HepG2 (cell line): ENCODE measurements around the gene CPA5. TPM values are rescaled to one million over a fixed set of nuclear protein-coding genes. Genes with fewer than 3 reads are reported as not detected.

ENCODE experiments used
- ATAC-seq: fragments of 200-7000 bp; cut with Tn5 transposase; 3 replicates; pipeline ENCODE4 v1.9.1; 2020; ENCODE audit warnings: mild to moderate bottlenecking, moderate library complexity
- BruUV-seq: library from RNA; stranded (reverse); fragments of 400-500 nt; replicated peaks from 2 replicates; lab custom pipeline; 2021; lab: Mats Ljungman, UMichigan
- CTCF ChIA-PET: fragments of 300-600 bp; formaldehyde crosslinking; extraction: SDS; loops from one replicate; lab custom pipeline; 2021; ENCODE audit warnings: low total read pairs, inconsistent platforms, low intra/inter-chr PET ratio; lab: Yijun Ruan, JAX
- POLR2A ChIA-PET: fragments of 350-600 bp; sonication (Branson Sonifier 250); formaldehyde crosslinking; loops from one replicate; lab custom pipeline; 2020; ENCODE audit warnings: antibody characterized with exemption, inconsistent platforms; lab: Yijun Ruan, JAX
- DNase-seq: peaks from one replicate; pipeline ENCODE4 v3.0.0-alpha.2; 2015; ENCODE audit warnings: low spot score
- FAIRE-seq: peaks from 3 replicates; lab custom pipeline; 2011; peaks lifted over from hg19 to GRCh38; lab: Jason Lieb, UNC
- H2AFZ ChIP-seq: one replicate; pipeline ENCODE4 v1.6.1; 2011; ENCODE audit warnings: low read length, inconsistent platforms
- H3K27ac ChIP-seq: fragments of 300-600 bp; 3 replicates; pipeline ENCODE4 v1.8.0; 2011; ENCODE audit warnings: mixed run types, mild to moderate bottlenecking, mixed read lengths, low read length, inconsistent platforms; ENCODE audit not compliant: insufficient read depth; ENCODE audit errors: extremely low read length
- H3K27me3 ChIP-seq, 2 experiments: fragments of 200-600 bp in 1 of 2; 2 replicates in 1 of 2; 3 replicates in 1 of 2; pipeline versions ENCODE4 v1.6.0 to v1.8.0; 2011; ENCODE audit warnings: low read length in 2 of 2, mild to moderate bottlenecking in 2 of 2, moderate library complexity in 2 of 2, inconsistent platforms in 1 of 2; ENCODE audit not compliant: insufficient read depth in 2 of 2, control insufficient read depth in 1 of 2
- H3K36me3 ChIP-seq, 2 experiments: fragments of 200-600 bp in 1 of 2; replicated peaks in 1 of 2; 2 replicates in 1 of 2; 3 replicates in 1 of 2; pipeline versions ENCODE4 v1.5.1 to v1.8.0; 2011; ENCODE audit warnings: low read length in 2 of 2, inconsistent platforms in 1 of 2; ENCODE audit not compliant: insufficient read depth in 2 of 2, control insufficient read depth in 1 of 2
- H3K4me1 ChIP-seq: 2 replicates; pipeline ENCODE4 v1.5.1; 2012; ENCODE audit warnings: low read length, inconsistent platforms; ENCODE audit not compliant: insufficient read depth
- H3K4me2 ChIP-seq: 2 replicates; pipeline ENCODE4 v1.6.0; 2011; ENCODE audit warnings: low read depth, low read length, inconsistent platforms
- H3K4me3 ChIP-seq, 3 experiments: fragments of 200-600 bp in 1 of 3; sonication (generic), shearing (Covaris generic) in 1 of 3; replicated peaks in 1 of 3; 2 replicates each; pipeline ENCODE4 v1.5.1; 2011 to 2016; ENCODE audit warnings: low read length in 3 of 3, inconsistent platforms in 2 of 3, low read depth in 2 of 3, mild to moderate bottlenecking in 2 of 3, control low read depth in 1 of 3, mixed read lengths in 1 of 3; ENCODE audit not compliant: insufficient read depth in 1 of 3
- H3K79me2 ChIP-seq: one replicate; pipeline ENCODE4 v1.6.1; 2011; ENCODE audit warnings: low read length, inconsistent platforms; ENCODE audit not compliant: insufficient read depth
- H3K9ac ChIP-seq: 2 replicates; pipeline ENCODE4 v1.6.0; 2011; ENCODE audit warnings: mild to moderate bottlenecking, low read depth, low read length, inconsistent platforms; ENCODE audit not compliant: insufficient read depth
- H3K9me3 ChIP-seq: 2 replicates; pipeline ENCODE4 v1.5.1; 2012; ENCODE audit warnings: mild to moderate bottlenecking, low read length
- H4K20me1 ChIP-seq: 2 replicates; pipeline ENCODE4 v1.6.0; 2011; ENCODE audit warnings: inconsistent platforms, mild to moderate bottlenecking, low read length, moderate library complexity; ENCODE audit not compliant: insufficient read depth
- ARID2 ChIP-seq: sonication (generic); formaldehyde crosslinking; IDR thresholded peaks from 2 replicates; pipeline ENCODE4 v1.8.1; 2022; ENCODE audit warnings: mild to moderate bottlenecking, missing genetic modification reagents, borderline replicate concordance
- GABPA ChIP-seq, 2 experiments: IDR thresholded peaks; 2 replicates each; pipeline ENCODE4 v1.6.1; 2011 to 2016; ENCODE audit warnings: low read depth in 2 of 2, low read length in 1 of 2, missing biosample characterization in 1 of 2, missing genetic modification characterization in 1 of 2
- NFKB2 ChIP-seq: sonication (generic); formaldehyde crosslinking; IDR thresholded peaks from 2 replicates; pipeline ENCODE4 v1.4.0; 2020; ENCODE audit warnings: missing genetic modification reagents, borderline replicate concordance
- SMAD9 ChIP-seq: sonication (generic); formaldehyde crosslinking; IDR thresholded peaks from 2 replicates; pipeline ENCODE4 v1.5.1; 2020; ENCODE audit warnings: mild to moderate bottlenecking, missing genetic modification reagents
- ZNF260 ChIP-seq: sonication (generic); formaldehyde crosslinking; IDR thresholded peaks from 2 replicates; pipeline ENCODE4 v1.4.0; 2020; ENCODE audit warnings: missing genetic modification reagents, low read depth, mild to moderate bottlenecking, borderline replicate concordance
- ZNF274 ChIP-seq: sonication (generic); formaldehyde crosslinking; IDR thresholded peaks from 2 replicates; pipeline ENCODE4 v1.5.1; 2020; ENCODE audit warnings: mild to moderate bottlenecking, missing genetic modification reagents
- ZNF510 ChIP-seq: sonication (generic); formaldehyde crosslinking; IDR thresholded peaks from 2 replicates; pipeline ENCODE4 v1.4.0; 2020; ENCODE audit warnings: low read depth, mild to moderate bottlenecking, missing genetic modification reagents
- ZNF546 ChIP-seq: sonication (generic); formaldehyde crosslinking; conservative IDR thresholded peaks from 2 replicates; pipeline ENCODE4 v1.8.1; 2023; ENCODE audit warnings: mild to moderate bottlenecking, missing genetic modification reagents
- ZNF777 ChIP-seq: sonication (generic); formaldehyde crosslinking; IDR thresholded peaks from 2 replicates; pipeline ENCODE4 v1.4.0; 2020; ENCODE audit warnings: missing genetic modification reagents
- whole genome bisulfite sequencing: methylation state at CpG from one replicate; pipeline ENCODE4 v1.1.6; 2017; ENCODE audit warnings: low lambda C conversion rate; 5-methylcytosine and 5-hydroxymethylcytosine counted together
- in situ Hi-C: cut with HindIII; loops from 2 replicates; pipeline ENCODE4 v1.10.0; 2017; ENCODE audit warnings: low pct_unique_long_range_greater_than_20kb; ENCODE audit not compliant: extremely low pct_ligation_motif_present
- intact Hi-C: fragments of 100-400 bp; cut with micrococcal nuclease; formaldehyde crosslinking; loops from one replicate; pipeline ENCODE4 v1.10.0; 2022; ENCODE audit not compliant: unreplicated experiment
- polyA plus RNA-seq, 8 experiments: library from polyadenylated mRNA; depleted of rRNA in 3 of 8; stranded (reverse) in 7 of 8; unstranded in 1 of 8; fragments of >200 nt; fragmentation: Illumina TruSeq in 4 of 8; extraction: Trizol in 4 of 8; gene quantifications; 2 replicates each; pipeline versions ENCODE4 v1.2.1 to v1.2.3, GENCODE V29; 2011 to 2016; ENCODE audit warnings: low read depth in 4 of 8, missing spikeins in 1 of 8, mixed read lengths in 1 of 8; ENCODE audit not compliant: insufficient read depth in 1 of 8
- total RNA-seq, 5 experiments: library from RNA; depleted of rRNA; stranded (reverse); fragments of >200 nt; fragmentation: Illumina TruSeq; extraction: Trizol; gene quantifications; 2 replicates each; pipeline ENCODE4 v1.2.3, GENCODE V29; 2016; ENCODE audit warnings: low read depth in 1 of 5
- TF ChIP-seq, protein P1 (sequence below): sonication (generic); formaldehyde crosslinking; IDR thresholded peaks from 2 replicates; pipeline ENCODE4 v1.4.0; 2020; ENCODE audit warnings: missing genetic modification reagents
- TF ChIP-seq, protein P2 (sequence below): sonication (generic); formaldehyde crosslinking; IDR thresholded peaks from 2 replicates; pipeline ENCODE4 v1.5.1; 2020; ENCODE audit warnings: mild to moderate bottlenecking, moderate library complexity, missing genetic modification reagents
- TF ChIP-seq, protein P3 (sequence below): sonication (generic); formaldehyde crosslinking; IDR thresholded peaks from 2 replicates; pipeline ENCODE4 v1.8.1; 2023; ENCODE audit warnings: mild to moderate bottlenecking, moderate library complexity, missing genetic modification reagents

CPA5 gene
- total and polyA plus RNA-seq, 2 of the 13 experiments (the other 11 are each of a cell fraction or from before 2014, with no cell fraction given) = 0.48 TPM; not detected in 1

DNA sequence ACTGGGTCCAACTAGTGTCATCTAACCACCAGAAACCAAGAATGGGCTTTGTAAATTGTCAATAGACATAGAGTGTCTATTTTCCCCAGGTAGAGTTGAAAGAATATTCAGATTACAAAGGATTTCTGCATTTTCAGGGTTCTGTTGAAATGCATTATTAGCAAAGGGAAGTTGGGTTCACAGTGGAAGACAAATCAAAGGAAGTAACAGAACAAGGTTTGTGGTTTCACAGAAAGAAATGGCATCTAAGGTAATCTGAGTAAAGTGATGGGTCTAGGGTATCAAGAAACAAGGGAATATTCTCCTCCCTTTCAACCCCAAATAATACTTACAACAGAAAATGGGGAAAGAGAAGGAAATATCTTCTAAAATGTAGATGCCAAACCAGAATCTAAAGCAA, 70.4 kb downstream of the CPA5 start (continued):
- TF ChIP-seq, protein P1, sequence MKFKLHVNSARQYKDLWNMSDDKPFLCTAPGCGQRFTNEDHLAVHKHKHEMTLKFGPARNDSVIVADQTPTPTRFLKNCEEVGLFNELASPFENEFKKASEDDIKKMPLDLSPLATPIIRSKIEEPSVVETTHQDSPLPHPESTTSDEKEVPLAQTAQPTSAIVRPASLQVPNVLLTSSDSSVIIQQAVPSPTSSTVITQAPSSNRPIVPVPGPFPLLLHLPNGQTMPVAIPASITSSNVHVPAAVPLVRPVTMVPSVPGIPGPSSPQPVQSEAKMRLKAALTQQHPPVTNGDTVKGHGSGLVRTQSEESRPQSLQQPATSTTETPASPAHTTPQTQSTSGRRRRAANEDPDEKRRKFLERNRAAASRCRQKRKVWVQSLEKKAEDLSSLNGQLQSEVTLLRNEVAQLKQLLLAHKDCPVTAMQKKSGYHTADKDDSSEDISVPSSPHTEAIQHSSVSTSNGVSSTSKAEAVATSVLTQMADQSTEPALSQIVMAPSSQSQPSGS (CRISPR knock-in tag) = no peak

DNA sequence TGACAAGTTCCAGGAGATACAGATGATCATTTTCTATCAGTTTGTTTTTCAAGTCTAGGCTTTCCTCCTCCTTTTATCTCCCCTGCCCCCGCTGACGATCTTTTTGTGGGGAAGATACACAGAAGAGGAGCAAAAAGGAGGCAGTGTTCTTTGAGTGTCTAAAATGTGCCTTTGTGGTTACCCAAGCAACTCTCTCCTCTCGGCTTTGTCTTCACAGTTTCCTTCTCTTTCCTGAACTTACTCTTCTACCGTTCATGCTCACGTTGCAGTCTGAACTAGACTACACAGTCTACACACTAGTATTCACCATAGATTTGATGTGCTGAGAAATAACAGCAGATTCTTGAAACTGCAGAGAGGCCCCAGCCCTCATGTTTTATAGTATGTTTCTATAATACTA, 72.6 kb downstream of the CPA5 start:
- Histone ChIP-seq H3K27ac (no peak overlapping the region), H2AFZ (no peak overlapping the region), H3K27me3 (no peaks in the 10 kb centered on the region), H3K79me2 (no peaks in the 10 kb centered on the region), H4K20me1 (no peaks in the 10 kb centered on the region), H3K4me1 (no peaks in the 10 kb centered on the region), H3K9me3 (no peaks in the 10 kb centered on the region), H3K36me3 (0 out of 5 replicates have a peak, but pooled peaks cover 0 to 4% of the 10 kb centered on the region in 2 experiments), H3K9ac (no peak overlapping the region)
- ChIA-PET POLR2A (no interaction called here), CTCF (no interaction called here)
- no peak for DNase-seq
- BruUV-seq = no TSS peak
- intact Hi-C loops = no loop called here
- no peak for ATAC-seq
- 87% methylated on average over 5 of the region's 5 CpGs for WGBS
- in situ Hi-C loops = no loop called here
- TF ChIP-seq GABPA (IDR thresholded peaks at IDR 0.05; ENCODE audit: low read depth, low read length) (no peak), GABPA (CRISPR knock-in tag; IDR thresholded peaks at IDR 0.05; ENCODE audit: low read depth) (no peak)
- TF ChIP-seq, all 625 proteins: peak for 0
- no peak for FAIRE-seq
- no peak overlapping the region for H3K4me2 ChIP-seq
- H3K4me3 ChIP-seq = no peak overlapping the region

DNA sequence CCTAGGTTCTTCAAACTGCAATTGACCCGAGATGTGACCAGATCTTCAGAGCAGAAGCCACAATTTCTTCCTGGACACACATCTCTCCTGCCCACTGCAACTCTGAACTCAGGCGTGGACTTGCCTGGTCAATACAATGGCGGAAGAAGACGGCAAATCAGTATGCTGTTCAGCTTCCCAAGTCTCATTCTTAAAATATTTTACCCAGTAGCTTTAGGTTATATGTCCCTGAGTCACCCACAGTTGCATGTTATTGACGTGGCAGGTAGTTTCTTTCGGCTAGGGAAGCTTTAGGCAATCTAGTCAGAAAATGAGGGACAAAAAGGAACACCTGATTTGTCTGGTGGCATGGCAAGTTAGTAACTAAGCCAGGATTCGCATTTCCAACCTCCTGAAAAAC, 73.7 kb downstream of the CPA5 start:
- Histone ChIP-seq H3K36me3 (0 out of 5 replicates have a peak, but pooled peaks cover 0 to 4% of the 10 kb centered on the region in 2 experiments), H3K27me3 (no peaks in the 10 kb centered on the region), H3K4me2 (no peak overlapping the region), H3K4me1 (no peaks in the 10 kb centered on the region), H3K4me3 (no peak overlapping the region), H3K9ac (no peak overlapping the region), H3K9me3 (no peaks in the 10 kb centered on the region), H3K79me2 (no peaks in the 10 kb centered on the region), H4K20me1 (no peaks in the 10 kb centered on the region), H3K27ac (no peak overlapping the region), H2AFZ (no peak overlapping the region)
- ChIA-PET CTCF (no interaction called here), POLR2A (no interaction called here)
- intact Hi-C loops = no loop called here
- no peak for FAIRE-seq
- no TSS peak for BruUV-seq
- no peak for DNase-seq
- ATAC-seq = no peak
- in situ Hi-C loops = no loop called here
- WGBS = 87% methylated on average over 7 of the region's 7 CpGs
- TF ChIP-seq NFKB2 (no peak), ZNF777 (no peak), ARID2 (CRISPR knock-in tag) (no peak), ZNF546 (no peak), ZNF510 (CRISPR knock-in tag) (no peak), ZNF274 (CRISPR knock-in tag) (no peak), SMAD9 (CRISPR knock-in tag) (no peak), ZNF260 (CRISPR knock-in tag) (no peak)
- TF ChIP-seq, protein P2, sequence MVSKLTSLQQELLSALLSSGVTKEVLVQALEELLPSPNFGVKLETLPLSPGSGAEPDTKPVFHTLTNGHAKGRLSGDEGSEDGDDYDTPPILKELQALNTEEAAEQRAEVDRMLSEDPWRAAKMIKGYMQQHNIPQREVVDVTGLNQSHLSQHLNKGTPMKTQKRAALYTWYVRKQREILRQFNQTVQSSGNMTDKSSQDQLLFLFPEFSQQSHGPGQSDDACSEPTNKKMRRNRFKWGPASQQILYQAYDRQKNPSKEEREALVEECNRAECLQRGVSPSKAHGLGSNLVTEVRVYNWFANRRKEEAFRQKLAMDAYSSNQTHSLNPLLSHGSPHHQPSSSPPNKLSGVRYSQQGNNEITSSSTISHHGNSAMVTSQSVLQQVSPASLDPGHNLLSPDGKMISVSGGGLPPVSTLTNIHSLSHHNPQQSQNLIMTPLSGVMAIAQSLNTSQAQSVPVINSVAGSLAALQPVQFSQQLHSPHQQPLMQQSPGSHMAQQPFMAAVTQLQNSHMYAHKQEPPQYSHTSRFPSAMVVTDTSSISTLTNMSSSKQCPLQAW (CRISPR knock-in tag) = no peak
- TF ChIP-seq, protein P3, sequence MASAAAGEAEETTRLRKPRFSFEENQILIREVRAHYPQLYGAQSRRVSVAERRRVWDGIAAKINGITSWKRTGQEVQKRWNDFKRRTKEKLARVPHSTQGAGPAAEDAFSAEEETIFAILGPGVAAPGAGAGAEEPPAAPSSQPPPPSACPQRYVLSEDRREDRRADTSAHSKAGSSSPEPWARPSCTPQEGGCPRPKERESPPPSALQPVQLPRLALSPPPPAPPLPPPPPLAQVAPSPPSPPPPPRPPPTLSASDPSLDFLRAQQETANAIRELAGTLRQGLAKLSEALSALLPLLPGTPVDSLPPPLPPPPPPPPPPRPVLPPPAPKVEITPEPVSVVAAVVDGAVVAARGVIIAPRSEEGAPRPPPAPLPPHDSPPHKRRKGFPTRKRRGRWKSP (CRISPR knock-in tag) = no peak
